Inferior parietal cortex (tissue), 1 donor: ENCODE measurements around the gene CLDN4.

Experiments used
- DNase-seq: peaks from one replicate; pipeline ENCODE4 v3.0.0-alpha.2; 2016; ENCODE audit errors: extremely low spot score

The CLDN4 gene

DNA sequence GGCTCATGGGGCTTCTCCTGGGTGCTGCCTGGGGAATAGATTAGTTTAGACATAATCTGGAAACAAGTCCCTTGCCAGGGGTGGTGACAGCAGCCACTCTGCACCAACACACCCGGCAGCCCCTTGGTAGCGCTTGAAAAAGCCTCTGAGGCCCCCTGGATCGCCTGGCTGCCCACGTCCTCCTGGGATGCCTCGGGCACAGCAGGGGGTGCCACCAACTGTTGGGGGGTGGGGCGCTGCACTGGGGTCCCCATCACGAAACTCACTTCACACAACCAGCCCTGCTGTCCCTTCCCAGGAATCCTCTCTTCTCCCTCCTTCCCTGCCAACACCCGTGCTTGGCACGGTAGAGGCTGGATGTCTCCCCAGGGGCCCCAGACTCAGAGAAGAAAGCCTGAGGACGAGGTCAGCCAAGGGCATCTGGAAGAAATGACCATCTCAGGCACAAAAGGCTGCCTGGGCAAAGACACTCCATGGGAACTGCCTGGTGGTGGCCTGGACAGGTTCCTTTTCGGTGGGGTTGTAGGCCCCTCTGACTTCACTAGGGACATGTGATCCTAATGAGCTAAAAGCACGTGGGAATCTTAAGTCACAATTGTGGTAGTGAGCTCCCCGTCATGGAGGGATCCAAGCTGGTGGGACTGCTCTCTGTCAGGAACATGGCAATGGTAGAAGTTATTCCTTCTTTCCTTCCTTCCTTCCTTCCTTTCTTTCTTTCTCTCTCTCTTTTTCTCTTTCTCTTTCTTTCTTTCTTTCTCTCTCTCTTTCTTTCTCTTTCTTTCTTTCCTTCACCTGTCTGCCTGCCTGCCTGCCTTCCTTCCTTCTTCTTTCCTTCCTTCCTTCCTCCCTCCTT lies 41.5 kb downstream of the CLDN4 start:
- DNase-seq, result no peak

DNA sequence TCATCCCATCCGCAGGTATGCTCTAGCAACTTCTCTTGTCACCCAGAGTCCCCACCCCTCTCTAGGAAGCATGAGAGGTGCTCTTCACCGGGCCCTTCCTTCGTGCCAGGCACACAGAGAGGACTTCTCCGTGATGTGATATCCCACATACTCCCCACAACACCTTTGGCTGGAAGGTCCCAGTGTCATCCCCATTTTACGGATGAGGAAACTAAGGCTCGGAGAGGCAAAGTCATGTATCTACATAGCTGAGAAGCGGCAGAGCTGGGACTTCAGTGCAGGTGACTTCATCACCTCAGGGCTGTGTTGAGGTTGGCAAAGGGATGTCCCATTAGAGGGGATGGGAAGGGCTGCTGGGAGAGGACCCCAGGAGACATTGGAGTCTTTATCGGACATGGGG lies 45.6 kb downstream of the CLDN4 start:
- no peak for DNase-seq

DNA sequence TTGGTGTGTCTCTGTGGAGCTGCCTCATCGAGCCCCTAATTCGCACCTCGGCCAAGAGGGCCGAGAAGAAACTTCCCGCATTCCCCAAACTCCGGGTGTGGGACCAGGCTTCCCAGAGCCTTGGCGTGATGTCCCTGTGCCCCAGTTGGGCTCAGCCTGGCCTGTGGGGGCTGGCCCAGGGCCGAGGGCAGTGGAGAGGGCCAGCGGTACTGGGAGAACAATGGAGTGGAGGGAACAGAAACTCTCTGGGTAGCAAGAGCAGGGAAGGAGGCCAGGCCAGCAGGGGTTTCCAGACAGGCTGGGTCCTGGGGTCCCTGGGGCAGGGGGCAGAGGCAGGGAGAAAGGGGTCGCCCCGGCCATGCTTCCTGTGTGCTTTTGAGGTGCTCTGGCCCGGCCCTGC lies 46.2 kb downstream of the CLDN4 start:
- no peak for DNase-seq

DNA sequence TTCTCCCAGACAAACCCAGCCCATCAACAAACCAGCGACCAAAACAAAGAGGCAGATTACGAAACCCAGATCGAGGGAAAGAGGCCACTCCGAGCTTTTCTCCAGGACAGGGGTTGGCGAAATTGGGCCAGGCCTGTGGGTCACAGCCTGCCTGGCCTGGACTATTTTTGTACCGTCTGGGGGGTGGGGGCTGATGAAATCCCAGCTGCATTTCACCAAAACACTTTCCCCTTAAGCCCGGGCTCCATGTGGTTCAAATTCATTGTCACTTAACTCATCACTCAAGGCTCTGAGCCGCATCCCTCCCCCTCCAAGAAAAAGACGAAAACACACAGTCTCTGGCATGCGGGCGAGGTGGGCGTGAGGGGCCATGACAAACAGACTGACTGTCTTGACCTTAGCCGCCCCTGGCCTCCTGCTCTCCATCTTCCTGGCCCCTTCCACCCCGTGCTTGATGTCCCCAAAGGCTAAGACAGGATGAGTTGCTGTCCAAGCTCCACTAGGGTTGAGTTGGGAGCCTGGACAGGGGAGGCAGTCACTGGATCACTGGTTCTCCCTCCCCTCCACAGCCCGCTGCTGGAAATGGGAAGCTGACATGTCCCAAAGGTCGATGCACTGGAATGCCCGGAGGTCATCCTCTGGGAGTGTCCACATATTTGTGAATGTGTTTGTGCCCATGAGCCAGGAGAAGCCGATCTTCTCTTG lies 49.3 kb downstream of the CLDN4 start:
- no peak for DNase-seq

DNA sequence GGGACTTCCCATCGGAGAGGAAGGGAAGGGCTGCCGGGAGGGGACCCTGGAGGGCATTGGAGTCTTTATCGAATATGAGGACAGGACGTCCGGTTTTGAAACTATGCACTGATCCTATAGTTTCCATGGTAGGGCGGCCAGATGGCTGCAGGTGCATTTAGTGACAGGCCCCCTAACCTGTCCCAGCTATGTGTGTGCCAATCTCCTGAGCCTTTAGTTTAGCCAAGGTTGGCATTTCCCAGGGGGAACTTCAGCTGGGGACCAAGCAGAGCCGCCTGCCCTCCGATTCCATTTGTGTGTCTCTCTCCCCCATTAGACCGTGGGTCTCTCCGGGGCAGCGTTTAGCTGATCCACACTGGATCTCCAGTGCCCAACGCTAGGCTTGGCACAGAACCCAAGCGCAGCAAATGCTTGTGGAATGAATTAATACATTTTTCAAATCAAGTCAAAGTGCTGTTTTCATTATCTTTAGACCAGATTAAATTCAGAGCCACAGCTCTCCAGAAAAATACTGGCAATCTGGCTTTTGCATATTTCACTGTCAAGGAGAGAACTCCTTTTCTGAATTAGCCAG lies 50.0 kb downstream of the CLDN4 start:
- DNase-seq, result no peak

DNA sequence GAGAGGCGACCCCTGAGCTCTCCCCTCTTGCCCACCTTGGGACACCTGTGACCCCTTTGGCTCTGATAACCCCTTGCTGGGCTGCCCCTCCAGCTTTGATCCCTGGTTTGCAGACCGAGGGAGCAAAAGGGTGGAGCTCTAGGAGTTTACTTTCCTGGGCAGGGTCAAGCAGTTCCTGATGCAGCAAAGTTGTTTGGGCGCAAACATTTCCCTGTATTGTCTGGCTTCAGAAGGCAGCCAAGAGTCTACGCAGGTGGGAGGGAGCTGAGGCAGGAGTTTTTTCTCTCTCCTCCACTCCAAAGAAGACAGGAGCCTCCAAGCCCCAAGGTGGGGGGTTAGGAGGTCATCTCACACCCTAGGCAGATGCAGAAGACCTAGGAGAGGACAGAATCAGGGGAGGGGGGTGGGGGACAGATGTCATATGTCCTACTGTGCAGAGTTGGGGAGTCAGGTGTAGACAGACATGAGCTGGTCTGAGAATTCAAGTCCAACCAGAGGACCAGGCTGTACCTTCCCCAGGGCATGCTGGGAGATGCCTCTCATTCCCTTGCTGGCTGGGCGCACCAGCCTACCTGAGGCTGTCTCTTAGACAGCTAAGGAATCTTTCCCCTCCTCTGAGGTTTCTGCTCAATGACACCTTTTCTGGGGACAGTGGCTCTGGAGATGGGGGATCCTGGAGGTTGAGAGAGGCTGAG lies 50.7 kb downstream of the CLDN4 start:
- DNase-seq, result no peak

DNA sequence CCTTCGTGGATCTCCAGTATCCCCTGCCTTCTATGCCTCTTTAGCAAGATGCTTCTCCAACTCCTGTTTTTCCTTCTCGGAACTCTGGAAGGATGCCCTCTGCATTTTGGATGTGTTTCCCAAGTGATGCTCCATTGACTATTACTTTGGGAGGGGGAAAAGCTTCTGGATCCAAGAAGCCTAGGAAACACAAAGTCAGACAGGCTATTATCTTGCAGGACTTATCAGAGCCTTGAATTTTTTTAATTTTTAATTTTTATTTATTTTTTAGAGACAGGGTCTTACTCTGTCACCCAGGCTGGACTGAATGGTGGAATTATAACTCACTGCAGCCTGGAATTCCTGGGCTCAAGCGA lies 51.2 kb downstream of the CLDN4 start:
- DNase-seq, result no peak
